Astrocyte (in vitro differentiated cells and primary cell): Measurements from ENCODE around the gene ZFYVE26.

Source experiments
- EZH2 ChIP-seq: IDR thresholded peaks from 2 replicates; pipeline ENCODE4 v1.6.1; 2012; ENCODE audit warnings: mild to moderate bottlenecking, low read length, inconsistent platforms; ENCODE audit not compliant: insufficient read depth
- TF ChIP-seq, protein P1 (sequence below): IDR thresholded peaks from 2 replicates; pipeline ENCODE4 v1.5.1; 2011; ENCODE audit warnings: low read depth, mild to moderate bottlenecking, inconsistent platforms, low read length, moderate library complexity; ENCODE audit not compliant: insufficient read depth

DNA sequence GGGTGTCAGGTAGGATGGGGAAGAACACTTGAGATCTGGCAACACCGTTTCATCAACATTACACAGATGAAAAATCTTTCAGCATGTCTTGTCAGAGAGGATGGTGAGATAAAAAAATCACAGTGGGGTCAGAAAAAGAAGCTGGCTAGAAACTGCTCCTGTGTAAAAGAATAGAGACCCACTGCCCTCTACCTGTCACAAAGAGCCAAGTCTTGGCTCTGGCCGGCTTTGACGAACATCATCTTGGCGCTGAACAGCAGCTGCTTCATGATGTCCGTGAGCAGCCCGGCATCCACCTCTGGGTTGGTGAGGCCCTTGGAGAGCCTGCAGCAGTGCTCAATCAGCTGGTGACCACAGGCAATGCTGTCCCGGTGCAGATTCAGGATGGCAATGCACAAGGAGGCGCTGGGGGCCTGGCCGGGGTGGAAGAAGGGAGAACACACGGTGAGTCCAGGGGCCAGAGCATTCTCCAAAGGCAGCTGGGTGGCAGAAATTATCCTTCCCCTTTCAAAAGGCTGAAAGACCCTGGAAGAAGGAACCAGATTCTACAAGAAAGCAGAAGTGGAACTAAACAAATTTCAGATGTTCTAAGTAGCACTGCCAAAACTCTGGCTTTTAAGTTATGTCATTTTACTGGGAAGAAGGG lies 50.2 kb downstream of the ZFYVE26 start:
- TF ChIP-seq, protein P1, sequence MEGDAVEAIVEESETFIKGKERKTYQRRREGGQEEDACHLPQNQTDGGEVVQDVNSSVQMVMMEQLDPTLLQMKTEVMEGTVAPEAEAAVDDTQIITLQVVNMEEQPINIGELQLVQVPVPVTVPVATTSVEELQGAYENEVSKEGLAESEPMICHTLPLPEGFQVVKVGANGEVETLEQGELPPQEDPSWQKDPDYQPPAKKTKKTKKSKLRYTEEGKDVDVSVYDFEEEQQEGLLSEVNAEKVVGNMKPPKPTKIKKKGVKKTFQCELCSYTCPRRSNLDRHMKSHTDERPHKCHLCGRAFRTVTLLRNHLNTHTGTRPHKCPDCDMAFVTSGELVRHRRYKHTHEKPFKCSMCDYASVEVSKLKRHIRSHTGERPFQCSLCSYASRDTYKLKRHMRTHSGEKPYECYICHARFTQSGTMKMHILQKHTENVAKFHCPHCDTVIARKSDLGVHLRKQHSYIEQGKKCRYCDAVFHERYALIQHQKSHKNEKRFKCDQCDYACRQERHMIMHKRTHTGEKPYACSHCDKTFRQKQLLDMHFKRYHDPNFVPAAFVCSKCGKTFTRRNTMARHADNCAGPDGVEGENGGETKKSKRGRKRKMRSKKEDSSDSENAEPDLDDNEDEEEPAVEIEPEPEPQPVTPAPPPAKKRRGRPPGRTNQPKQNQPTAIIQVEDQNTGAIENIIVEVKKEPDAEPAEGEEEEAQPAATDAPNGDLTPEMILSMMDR: no peak
- TF ChIP-seq EZH2: no peak
